ENCODE data around the gene MAP3K7.

DNA sequence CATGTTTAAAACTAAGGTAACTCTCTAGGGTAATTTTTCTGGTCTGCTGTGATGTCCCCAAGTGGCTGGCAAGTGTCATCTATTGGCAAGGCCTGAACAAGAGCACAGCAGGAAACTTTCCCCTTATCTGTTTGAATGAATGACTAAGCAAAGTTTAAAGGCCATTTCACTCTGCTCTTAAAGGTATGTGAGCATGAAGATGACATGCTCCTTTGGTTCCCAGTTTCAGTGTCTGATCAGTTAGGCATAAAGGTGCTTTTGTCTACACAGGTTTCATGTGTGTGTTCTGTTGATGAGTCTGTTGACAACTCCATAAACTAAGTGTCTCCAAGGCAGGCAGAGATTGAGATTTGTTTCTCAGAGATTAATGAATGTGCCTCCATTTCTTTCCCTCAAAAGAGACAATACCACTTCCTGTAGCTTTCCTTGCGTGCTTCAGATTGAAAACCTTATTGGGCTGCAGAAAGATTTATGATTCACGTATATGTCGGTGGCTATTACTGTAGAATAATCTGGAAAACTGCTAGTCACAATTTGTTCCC lies 83.9 kb downstream of the MAP3K7 start:
- TF ChIP-seq CTCF (IDR thresholded peaks at IDR 0.05; ENCODE audit: low read depth, low read length, missing input control) = no peak
- peak; percentile 82 to 88 for TF ChIP-seq HNF4A (conservative IDR thresholded peaks at IDR 0.05)
- TF ChIP-seq TAF1 (conservative IDR thresholded peaks at IDR 0.05) = no peak
- TF ChIP-seq NR2F2 (IDR thresholded peaks at IDR 0.05) = no peak
- peak; percentile 73 for TF ChIP-seq YY1 (IDR thresholded peaks at IDR 0.05)
- TF ChIP-seq, protein P1, sequence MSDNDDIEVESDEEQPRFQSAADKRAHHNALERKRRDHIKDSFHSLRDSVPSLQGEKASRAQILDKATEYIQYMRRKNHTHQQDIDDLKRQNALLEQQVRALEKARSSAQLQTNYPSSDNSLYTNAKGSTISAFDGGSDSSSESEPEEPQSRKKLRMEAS (IDR thresholded peaks at IDR 0.05) = peak; percentile 79
- TF ChIP-seq, protein P2, sequence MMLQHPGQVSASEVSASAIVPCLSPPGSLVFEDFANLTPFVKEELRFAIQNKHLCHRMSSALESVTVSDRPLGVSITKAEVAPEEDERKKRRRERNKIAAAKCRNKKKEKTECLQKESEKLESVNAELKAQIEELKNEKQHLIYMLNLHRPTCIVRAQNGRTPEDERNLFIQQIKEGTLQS (IDR thresholded peaks at IDR 0.05) = no peak
- TF ChIP-seq RAD21 (IDR thresholded peaks at IDR 0.05) = peak; percentile 14 to 43

All from liver (tissue), 3 donors.